ENCODE results near the gene ZNF441.
"Not testable (repeated sequence)": the region's sequence is repeated elsewhere in the genome, so short reads cannot be mapped to it uniquely, and the experiment has no call there.

ZNF441 gene

DNA sequence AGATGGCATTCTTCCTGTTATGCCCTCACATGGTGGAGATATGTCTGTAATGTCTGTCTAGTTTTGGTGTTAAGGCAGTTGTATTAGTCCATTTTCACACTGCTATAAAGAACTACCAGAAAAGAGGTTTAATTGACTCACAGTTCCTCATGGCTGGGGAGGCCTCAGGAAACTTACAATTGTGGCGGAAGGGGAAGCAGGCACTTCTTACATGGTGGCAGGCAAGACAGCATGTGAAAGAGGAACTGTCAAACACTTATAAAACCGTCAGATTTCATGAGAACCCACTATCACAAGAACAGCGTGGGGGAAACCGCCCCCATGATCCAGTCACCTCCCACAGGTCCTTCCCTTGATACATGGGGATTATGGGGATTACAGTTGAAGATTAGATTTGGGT is 3.2 kb downstream of the ZNF441 start:
- no peak for DNase-seq
- intact Hi-C loops (cut with DNase I) = loop anchor here (10.0 kb wide), 1 partner anchor 75 kb away; no protein-coding TSS in a partner anchor

- peak in 1 of 42 donors; percentile 34 for DNase-seq
- intact Hi-C loops (cut with DNase I) = not testable (repeated sequence)
Measured at GRCh38 chr19:11771520-11771919, 4.7 kb downstream of the ZNF441 start.

DNA sequence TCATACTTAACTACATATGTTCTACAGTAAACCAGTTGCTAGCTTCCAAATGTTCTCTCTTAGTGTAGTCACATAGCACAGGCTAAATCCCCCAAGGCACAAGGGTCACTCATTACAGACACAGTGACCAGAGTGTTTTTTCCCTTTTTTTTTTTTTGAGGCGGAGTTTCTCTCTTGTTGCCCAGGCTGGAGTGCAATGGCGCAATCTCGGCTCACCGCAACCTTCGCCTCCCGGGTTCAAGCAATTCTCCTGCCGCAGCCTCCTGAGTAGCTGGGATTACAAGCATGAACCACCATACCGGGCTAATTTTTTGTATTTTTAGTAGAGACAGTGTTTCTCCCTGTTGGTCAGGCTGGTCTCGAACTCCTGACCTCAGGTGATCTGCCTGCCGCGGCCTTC is 9.9 kb downstream of the ZNF441 start:
- intact Hi-C loops (cut with DNase I); DNase-seq: not testable (repeated sequence)

DNA sequence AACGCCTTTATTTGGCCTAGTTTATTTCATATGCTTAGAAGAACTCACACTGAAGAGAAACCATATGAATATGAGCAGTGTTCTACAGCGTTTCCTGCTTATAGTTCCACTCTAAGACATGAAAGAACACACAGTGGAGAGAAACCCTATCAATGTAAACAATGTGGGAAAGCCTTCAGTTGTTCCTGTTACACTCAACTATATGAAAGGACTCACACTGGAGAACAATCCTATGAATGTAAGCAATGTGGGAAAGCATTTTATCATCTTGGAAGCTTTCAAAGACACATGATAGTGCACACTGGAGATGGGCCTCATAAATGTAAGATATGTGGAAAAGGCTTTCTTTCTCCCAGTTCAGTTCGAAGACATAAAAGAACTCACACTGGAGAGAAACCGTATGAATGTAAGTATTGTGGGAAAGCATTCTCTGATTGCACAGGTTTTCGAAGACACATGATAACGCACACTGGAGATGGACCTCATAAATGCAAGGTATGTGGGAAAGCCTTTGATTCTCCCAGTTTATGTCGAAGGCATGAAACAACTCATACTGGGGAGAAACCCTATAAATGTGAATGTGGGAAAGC is 13.7 kb downstream of the ZNF441 start:
- no peak for DNase-seq
- intact Hi-C loops (cut with DNase I) = no loop called here

DNA sequence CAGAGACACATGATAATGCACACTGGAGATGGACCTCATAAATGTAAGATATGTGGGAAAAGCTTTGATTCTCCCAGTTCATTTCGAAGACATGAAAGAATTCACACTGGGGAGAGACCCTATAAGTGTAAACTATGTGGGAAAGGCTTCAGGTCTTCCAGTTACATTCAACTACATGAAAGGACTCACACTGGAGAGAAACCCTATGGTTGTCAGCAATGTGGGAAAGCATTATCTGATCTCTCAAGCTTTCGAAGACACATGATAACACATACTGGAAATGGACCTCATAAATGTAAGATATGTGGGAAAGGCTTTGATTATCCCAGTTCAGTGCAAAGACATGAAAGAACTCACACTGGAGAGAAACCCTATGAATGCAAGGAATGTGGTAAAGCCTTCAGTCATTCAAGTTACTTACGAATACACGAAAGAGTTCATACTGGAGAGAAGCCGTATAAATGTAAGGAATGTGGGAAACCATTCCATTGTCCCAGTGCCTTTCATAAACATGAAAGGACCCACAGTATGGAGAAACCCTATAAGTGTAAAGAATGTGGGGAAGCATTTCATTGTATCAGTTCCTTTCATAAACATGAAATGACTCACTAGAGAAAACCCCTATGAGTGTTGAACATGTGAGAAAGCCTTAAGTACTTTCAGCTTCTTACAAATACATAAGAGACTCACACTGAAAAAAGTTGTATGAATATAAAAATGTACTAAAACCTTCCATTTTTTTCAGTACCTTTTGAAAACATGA is 14.7 kb downstream of the ZNF441 start:
- intact Hi-C loops (cut with DNase I) = no loop called here
- no peak for DNase-seq

- DNase-seq = no peak
- intact Hi-C loops (cut with DNase I) = no loop called here
Measured at GRCh38 chr19:11783767-11784166, 17.0 kb downstream of the ZNF441 start.

DNA sequence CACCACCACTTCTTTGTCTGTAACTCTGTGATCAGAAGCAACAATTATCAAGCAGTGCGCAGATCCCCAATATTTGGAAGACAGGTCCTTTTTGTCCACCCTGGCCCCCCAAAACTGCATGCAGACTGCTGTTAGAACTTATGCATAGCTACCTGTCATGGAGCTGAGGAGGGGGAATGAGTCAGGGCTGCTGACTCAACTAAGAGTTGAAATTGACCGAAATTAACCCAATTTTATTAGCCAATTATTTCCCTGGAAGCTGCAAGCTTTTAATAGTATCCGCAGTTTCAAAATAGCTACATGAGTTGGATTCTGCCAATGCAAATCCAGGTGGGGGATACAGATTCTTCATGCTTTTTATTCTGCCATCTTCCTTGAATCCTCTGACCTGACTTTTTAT is 17.6 kb downstream of the ZNF441 start:
- DNase-seq = peak in 24 of 42 donors; percentile 7 to 68 (median 33)
- intact Hi-C loops (cut with DNase I) = no loop called here

GRCh38 chr19:11787536-11787935 is 20.7 kb downstream of the ZNF441 start:
- no peak for DNase-seq
- intact Hi-C loops (cut with DNase I) = no loop called here

DNA sequence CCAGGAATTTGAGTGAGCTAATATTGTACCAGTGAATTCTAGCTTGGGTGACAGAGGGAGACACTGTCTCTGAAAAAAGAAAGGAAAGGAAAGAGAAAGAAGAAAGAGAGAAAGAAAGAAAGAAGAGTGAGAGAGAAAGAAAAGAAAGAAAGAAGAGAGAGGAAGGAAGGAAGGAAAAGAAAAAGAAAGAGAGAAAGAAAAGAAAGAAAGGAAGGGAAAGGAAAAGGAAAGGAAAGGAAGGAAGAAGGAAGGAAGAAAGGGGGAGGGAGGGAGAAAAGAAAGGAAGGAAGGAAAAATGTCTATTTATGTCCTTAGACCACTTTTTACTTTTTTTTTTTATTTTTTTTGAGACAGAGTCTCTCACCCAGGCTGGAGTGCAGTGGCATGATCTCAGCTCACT is 26.1 kb downstream of the ZNF441 start:
- intact Hi-C loops (cut with DNase I) = no loop called here
- DNase-seq = no peak

DNA sequence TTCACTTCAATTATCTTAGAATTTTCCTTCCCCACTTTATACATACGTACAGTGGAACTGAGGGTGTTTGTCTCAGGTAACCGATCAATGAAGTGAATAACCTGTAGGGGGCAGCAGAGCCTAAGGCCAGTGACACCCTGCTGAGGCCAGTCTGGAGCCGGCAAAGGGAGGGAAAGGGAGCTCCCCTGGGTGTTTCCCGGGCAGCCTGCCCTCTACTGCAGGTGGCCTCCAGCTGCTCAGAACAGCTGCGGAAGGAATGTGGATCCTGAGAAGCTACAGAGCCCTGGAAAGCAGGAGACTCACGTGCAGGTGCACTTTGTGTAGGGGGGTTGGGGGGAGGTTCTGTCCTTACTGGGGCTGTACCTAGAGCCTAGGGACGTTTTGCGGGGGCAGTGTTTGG is 30.7 kb downstream of the ZNF441 start:
- intact Hi-C loops (cut with DNase I) = loop anchor here (5.0 kb wide), 2 partner anchors 190 to 345 kb away; partner anchors contain the start of gene ZNF20
- DNase-seq = peak; percentile 66 to 95 (median 85)

GRCh38 chr19:11798391-11799330 is 31.9 kb downstream of the ZNF441 start, which contains the start of gene ZNF491:
ZNF491 (plus strand) TSS chr19:11798523; CDS start chr19:11805954, 7,431 bp downstream.
- intact Hi-C loops (cut with DNase I) = loop anchor here (5.0 kb wide), 2 partner anchors 189 to 344 kb away; partner anchors contain the start of gene ZNF20
- DNase-seq = peak; percentile 93 to 99 (median 97)

GRCh38 chr19:11806354-11807098 is 39.7 kb downstream of the ZNF441 start:
- DNase-seq = no peak
- intact Hi-C loops (cut with DNase I) = no loop called here

DNA sequence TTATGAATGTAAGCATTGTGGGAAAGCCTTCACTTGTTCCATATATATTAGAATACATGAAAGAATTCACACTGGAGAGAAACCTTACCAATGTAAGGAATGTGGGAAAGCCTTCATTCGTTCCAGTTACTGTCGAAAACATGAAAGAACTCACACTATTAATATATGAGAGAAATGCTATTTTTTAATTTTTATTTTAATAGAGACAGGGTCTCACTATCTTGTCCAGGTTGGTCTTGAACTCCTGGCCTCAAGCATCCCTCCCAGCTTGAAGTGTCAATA is 40.2 kb downstream of the ZNF441 start:
- no peak for DNase-seq
- intact Hi-C loops (cut with DNase I) = no loop called here

GRCh38 chr19:11813703-11814028 is 46.9 kb downstream of the ZNF441 start:
- intact Hi-C loops (cut with DNase I) = no loop called here
- DNase-seq = peak in 4 of 42 donors; percentile 3 to 9 (median 8)

DNA sequence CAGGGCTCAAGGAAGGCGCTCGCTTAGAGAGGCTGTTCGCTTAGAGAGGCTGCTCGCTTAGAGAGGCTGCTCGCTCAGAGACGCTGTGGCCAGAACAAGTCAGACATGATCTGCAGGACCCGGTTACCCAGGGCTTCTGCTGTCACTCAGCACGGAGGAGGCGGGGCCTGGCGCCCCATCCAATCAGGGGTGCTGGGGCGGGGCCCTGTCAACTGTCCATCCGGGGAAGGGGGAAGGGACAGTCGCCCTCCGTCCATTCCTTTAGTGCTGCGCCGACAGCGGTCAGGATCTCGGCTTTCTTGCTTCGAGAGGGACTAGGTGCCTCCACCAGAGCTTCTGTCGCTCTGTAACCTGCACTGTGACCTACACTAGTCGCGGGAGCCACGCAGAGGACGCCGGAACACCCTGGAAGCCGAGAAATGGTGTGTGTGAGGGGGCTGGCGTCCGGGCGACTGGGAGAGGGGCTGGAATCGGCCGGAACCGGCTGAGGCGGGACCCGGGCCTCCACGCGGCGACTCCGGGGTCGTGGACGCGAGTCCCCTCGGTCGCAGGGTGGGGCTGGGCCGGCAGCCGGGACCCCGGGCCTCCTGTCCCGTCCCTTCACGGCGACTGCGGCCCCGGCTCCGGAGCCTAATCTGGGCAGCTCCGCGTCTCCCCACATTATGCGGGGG is 47.4 kb downstream of the ZNF441 start, which contains the start of gene ZNF440:
Gene ZNF440 (plus strand): TSS at position 245 of the 671 bp plus-strand sequence. CDS start 175 bp downstream, at position 420.
- intact Hi-C loops (cut with DNase I) = no loop called here
- DNase-seq = peak; percentile 96 to 99 (median 98)

GRCh38 chr19:11814700-11815035 is 47.9 kb downstream of the ZNF441 start:
- peak in 3 of 42 donors; percentile 8 to 23 (median 9) for DNase-seq
- intact Hi-C loops (cut with DNase I) = no loop called here

DNA sequence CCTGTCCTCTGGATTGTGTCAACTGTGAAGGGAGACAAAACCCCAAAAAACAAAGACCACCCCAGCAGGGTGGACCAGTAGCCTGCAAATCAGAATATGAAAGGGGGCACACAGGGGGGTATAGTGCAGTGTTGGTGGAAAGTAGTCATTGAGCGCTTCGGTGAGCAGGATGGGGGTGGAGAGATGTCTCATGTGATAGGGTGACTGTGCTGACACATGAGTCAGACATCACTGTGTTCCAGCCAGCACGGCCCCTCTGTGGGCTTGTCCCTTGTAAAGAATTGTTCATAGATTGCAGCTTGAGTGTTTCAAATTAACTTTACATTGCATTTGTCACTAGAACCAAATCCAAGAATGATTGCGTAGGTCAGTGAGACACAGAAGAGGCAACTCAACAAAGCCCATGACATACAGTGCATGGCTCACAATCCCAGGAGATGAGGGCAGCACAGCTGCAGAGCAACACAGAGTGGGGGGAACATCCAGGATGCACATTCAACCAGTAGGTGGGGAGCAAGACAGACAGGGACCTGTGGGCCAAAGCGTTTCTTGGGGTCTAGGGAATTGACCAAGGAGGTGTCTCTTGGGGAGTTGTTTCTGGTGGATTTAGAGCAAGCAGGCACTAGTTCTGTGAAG is 54.8 kb downstream of the ZNF441 start:
- DNase-seq = peak in 15 of 42 donors; percentile 22 to 71 (median 30)
- intact Hi-C loops (cut with DNase I) = no loop called here

Data from head of caudate nucleus (tissue), 42 donors.